GM20000 (cell line): ENCODE measurements around the gene COL4A4.
A peak's percentile ranks its signal among the peaks of the same experiment; 100 is the strongest.

Experiments used
- DNase-seq: peaks from one replicate; pipeline ENCODE4 v3.0.0; 2012; ENCODE audit warnings: low spot score
- CTCF ChIP-seq: IDR thresholded peaks from 2 replicates; pipeline ENCODE4 v1.5.1; 2012; ENCODE audit warnings: mild to moderate bottlenecking, control low read depth; ENCODE audit errors: extremely low read depth, missing control alignments

Gene COL4A4

GRCh38 chr2:227163998-227164762, at the start of gene COL4A4, which contains the start of gene COL4A3:
TSS of gene COL4A4 (minus strand) at chr2:227164205. CDS start at chr2:227147483, 16,722 bp downstream.
TSS of gene COL4A3 (plus strand) at chr2:227164624. CDS start at chr2:227164727, 103 bp downstream.
- no peak for TF ChIP-seq CTCF
- DNase-seq, result peak; percentile 64

GRCh38 chr2:227207573-227207972, 43.6 kb upstream of the COL4A4 start:
- TF ChIP-seq CTCF, result no peak
- no peak for DNase-seq

GRCh38 chr2:227206406-227206805, 42.4 kb upstream of the COL4A4 start:
- TF ChIP-seq CTCF, result no peak
- DNase-seq, result no peak

- TF ChIP-seq CTCF, result no peak
- no peak for DNase-seq
Observed at GRCh38 chr2:227205701-227206100, 41.7 kb upstream of the COL4A4 start.

- DNase-seq, result no peak
- no peak for TF ChIP-seq CTCF
Observed at GRCh38 chr2:227204452-227204851, 40.4 kb upstream of the COL4A4 start.

- no peak for TF ChIP-seq CTCF
- no peak for DNase-seq
Observed at GRCh38 chr2:227201771-227202170, 37.8 kb upstream of the COL4A4 start.

GRCh38 chr2:227198866-227199265, 34.9 kb upstream of the COL4A4 start:
- no peak for DNase-seq
- TF ChIP-seq CTCF, result no peak
